CD4-positive, alpha-beta T cell (primary cell): ENCODE data around the gene POLR3E. TPM values are rescaled to one million over a fixed set of nuclear protein-coding genes. Genes with fewer than 3 reads are reported as not detected.

Experiments
- ATAC-seq: fragments of 200-7000 bp; cut with Tn5 transposase; one replicate; pipeline ENCODE4 v1.10.0; 2022; ENCODE audit warnings: mild to moderate bottlenecking; ENCODE audit not compliant: poor library complexity
- CTCF ChIA-PET: fragments of 350-600 bp; sonication (Branson Sonifier 250); formaldehyde crosslinking; loops from one replicate; lab custom pipeline; 2021; ENCODE audit warnings: antibody characterized with exemption, inconsistent platforms; lab: Charles Lee
- POLR2A ChIA-PET: fragments of 350-600 bp; sonication (Branson Sonifier 250); formaldehyde crosslinking; loops from one replicate; lab custom pipeline; 2021; ENCODE audit warnings: antibody characterized with exemption, inconsistent platforms; lab: Charles Lee
- DNase-seq, 14 experiments: peaks; one replicate each; pipeline ENCODE4 v3.0.0-alpha.2; 2013 to 2020; ENCODE audit warnings: mixed read lengths in 2 of 14
- H3K27ac ChIP-seq, 2 donors: one replicate each; pipeline versions ENCODE4 v1.5.1 to v1.7.0; 2013; ENCODE audit warnings: low read length in 2 of 2, low read depth in 1 of 2, mild to moderate bottlenecking in 1 of 2
- H3K27me3 ChIP-seq, 2 experiments: 1 replicate in 1 of 2; 2 replicates in 1 of 2; pipeline versions ENCODE4 v1.6.1 to v1.7.0; 2013; ENCODE audit warnings: low read length in 2 of 2, control low read depth in 1 of 2, mild to moderate bottlenecking in 1 of 2, moderate library complexity in 1 of 2; ENCODE audit not compliant: insufficient read depth in 2 of 2, control insufficient read depth in 1 of 2
- H3K36me3 ChIP-seq: one replicate; pipeline ENCODE4 v1.6.1; 2013; ENCODE audit warnings: low read length, control low read depth; ENCODE audit not compliant: insufficient read depth
- H3K4me1 ChIP-seq: one replicate; pipeline ENCODE4 v1.6.1; 2013; ENCODE audit warnings: low read length, control low read depth; ENCODE audit not compliant: insufficient read depth
- H3K4me3 ChIP-seq: one replicate; pipeline ENCODE4 v1.5.1; 2013; ENCODE audit warnings: mild to moderate bottlenecking, low read length, moderate library complexity
- H3K9me3 ChIP-seq, 2 experiments: 1 replicate in 1 of 2; 2 replicates in 1 of 2; pipeline versions ENCODE4 v1.6.1 to v1.7.0; 2013; ENCODE audit warnings: low read length in 2 of 2, mild to moderate bottlenecking in 2 of 2, control low read depth in 1 of 2, moderate library complexity in 1 of 2; ENCODE audit not compliant: control insufficient read depth in 1 of 2, insufficient read depth in 1 of 2
- H3K27ac Mint-ChIP-seq: one replicate; pipeline ENCODE4 v1.8.0; 2020; ENCODE audit warnings: mixed read lengths
- H3K27me3 Mint-ChIP-seq: one replicate; pipeline ENCODE4 v1.8.0; 2021; ENCODE audit warnings: mixed read lengths
- H3K36me3 Mint-ChIP-seq: one replicate; pipeline ENCODE4 v1.8.0; 2021; ENCODE audit warnings: low read depth, mixed read lengths
- H3K4me1 Mint-ChIP-seq: one replicate; pipeline ENCODE4 v1.8.0; 2021; ENCODE audit warnings: low read depth, mixed read lengths
- H3K4me3 Mint-ChIP-seq: one replicate; pipeline ENCODE4 v1.8.0; 2020; ENCODE audit warnings: mild to moderate bottlenecking, mixed read lengths
- H3K9me3 Mint-ChIP-seq: one replicate; pipeline ENCODE4 v1.8.0; 2020; ENCODE audit warnings: mixed read lengths
- CTCF ChIP-seq: fragments of 200-600 bp; IDR thresholded peaks from one replicate; pipeline ENCODE4 v1.8.0; 2022; ENCODE audit warnings: antibody characterized with exemption, mild to moderate bottlenecking
- intact Hi-C, 2 experiments: fragments of 100-400 bp; cut with DNase I in 1 of 2; cut with micrococcal nuclease in 1 of 2; formaldehyde crosslinking; loops; one replicate each; pipeline versions ENCODE4 v1.15.1 to v1.9.0; 2023 to 2025; cut with DNase I, micrococcal nuclease
- total RNA-seq, 174 experiments: library from RNA in 2 of 174; stranded (reverse) in 2 of 174; gene quantifications; one replicate each; pipeline ENCODE4 v1.2.3 and lab custom pipeline; 2021 to 2026

The POLR3E gene
- total RNA-seq, 2 experiments from 2014 or later: 239 to 242 TPM

- POLR2A ChIA-PET: interaction anchor here (0.7 kb wide), 1 partner anchor 222 kb away, joined by 3 read pairs; no protein-coding TSS in a partner anchor
Measured at GRCh38 chr16:22270525-22270924, 26.7 kb upstream of the POLR3E start.

GRCh38 chr16:22272870-22273650, 24.1 kb upstream of the POLR3E start:
- no peaks in the 10 kb centered on the region for H3K27me3 ChIP-seq
- no peak overlapping the region for H3K27ac ChIP-seq
- DNase-seq (no peak), ATAC-seq (no peak)
- ChIA-PET CTCF (no interaction called here), POLR2A (no interaction called here)
- H3K9me3 ChIP-seq: no peaks in the 10 kb centered on the region
- peaks cover 35% of the 10 kb centered on the region for H3K36me3 Mint-ChIP-seq
- no peak overlapping the region for H3K4me3 ChIP-seq
- H3K36me3 ChIP-seq: peaks cover 18% of the 10 kb centered on the region
- no peaks in the 10 kb centered on the region for H3K4me1 ChIP-seq
- H3K27ac Mint-ChIP-seq: no peak overlapping the region
- no peaks in the 10 kb centered on the region for H3K9me3 Mint-ChIP-seq
- no peaks in the 10 kb centered on the region for H3K4me1 Mint-ChIP-seq
- no peak overlapping the region for H3K4me3 Mint-ChIP-seq
- TF ChIP-seq CTCF: no peak
- H3K27me3 Mint-ChIP-seq: no peaks in the 10 kb centered on the region
- intact Hi-C loops: no loop called here

More at GRCh38 chr16:22270525-22270924, 26.7 kb upstream of the POLR3E start:
- Histone ChIP-seq H3K9me3 (no peaks in the 10 kb centered on the region), H3K4me1 (peaks cover 3% of the 10 kb centered on the region), H3K4me3 (no peak overlapping the region), H3K36me3 (peaks cover 27% of the 10 kb centered on the region), H3K27ac (no peak overlapping the region), H3K27me3 (no peaks in the 10 kb centered on the region)
- CTCF ChIA-PET: no interaction called here
- H3K27me3 Mint-ChIP-seq: no peaks in the 10 kb centered on the region
- no peak overlapping the region for H3K27ac Mint-ChIP-seq
- DNase-seq: no peak
- no peaks in the 10 kb centered on the region for H3K9me3 Mint-ChIP-seq
- H3K36me3 Mint-ChIP-seq: peaks cover 40% of the 10 kb centered on the region
- no peak overlapping the region for H3K4me3 Mint-ChIP-seq
- H3K4me1 Mint-ChIP-seq: no peaks in the 10 kb centered on the region
- intact Hi-C loops: no loop called here
- TF ChIP-seq CTCF: no peak
- ATAC-seq: no peak

- Mint-ChIP-seq H3K27me3 (no peaks in the 10 kb centered on the region), H3K4me3 (no peak overlapping the region), H3K27ac (no peak overlapping the region), H3K9me3 (no peaks in the 10 kb centered on the region), H3K4me1 (no peaks in the 10 kb centered on the region), H3K36me3 (peaks cover 32% of the 10 kb centered on the region)
- Histone ChIP-seq H3K27ac (no peak overlapping the region), H3K4me1 (no peaks in the 10 kb centered on the region), H3K9me3 (no peaks in the 10 kb centered on the region), H3K4me3 (no peak overlapping the region), H3K27me3 (no peaks in the 10 kb centered on the region), H3K36me3 (peaks cover 18% of the 10 kb centered on the region)
- CTCF ChIA-PET: no interaction called here
- TF ChIP-seq CTCF: no peak
- ATAC-seq (no peak), DNase-seq (no peak)
- POLR2A ChIA-PET: no interaction called here
- intact Hi-C loops: no loop called here
Measured at GRCh38 chr16:22274916-22275315, 22.3 kb upstream of the POLR3E start.
